K562 (cell line): Measurements from ENCODE around the gene NSMF. TPM values are rescaled to one million over a fixed set of nuclear protein-coding genes. Genes with fewer than 3 reads are reported as not detected.

Experiments
- ATF3 ChIP-seq, 2 experiments: fragments of 450-650 bp in 1 of 2; sonication (generic) in 1 of 2; formaldehyde crosslinking in 1 of 2; IDR thresholded peaks in 1 of 2; conservative IDR thresholded peaks in 1 of 2; 2 replicates each; pipeline versions ENCODE4 v1.6.1 to v1.8.1; 2016 to 2023; ENCODE audit warnings: mild to moderate bottlenecking in 2 of 2, moderate library complexity in 2 of 2, inconsistent platforms in 1 of 2, missing genetic modification reagents in 1 of 2
- ATF7 ChIP-seq: fragments of 450-650 bp; IDR thresholded peaks from 2 replicates; pipeline ENCODE4 v1.7.1; 2014; ENCODE audit warnings: mild to moderate bottlenecking, moderate library complexity
- E2F8 ChIP-seq: fragments of 450-650 bp; IDR thresholded peaks from 2 replicates; pipeline ENCODE4 v1.7.1; 2018; ENCODE audit warnings: mild to moderate bottlenecking, low read depth; ENCODE audit not compliant: partially characterized antibody
- ESRRA ChIP-seq: fragments of 450-650 bp; IDR thresholded peaks from 2 replicates; pipeline ENCODE4 v1.6.1; 2014; ENCODE audit warnings: low read depth, mild to moderate bottlenecking, moderate library complexity, borderline replicate concordance
- ETS2 ChIP-seq: IDR thresholded peaks from 2 replicates; pipeline ENCODE4 v1.6.1; 2016; ENCODE audit warnings: borderline replicate concordance, missing genetic modification characterization, mild to moderate bottlenecking, moderate library complexity, missing compliant biosample characterization; ENCODE audit not compliant: poor library complexity, severe bottlenecking
- HNRNPLL ChIP-seq: fragments of 200-400 bp; formaldehyde crosslinking; IDR thresholded peaks from 2 replicates; pipeline ENCODE4 v1.6.1; 2017; ENCODE audit warnings: low read length, low read depth, mild to moderate bottlenecking; ENCODE audit not compliant: poor library complexity, severe bottlenecking
- MEF2D ChIP-seq: conservative IDR thresholded peaks from 2 replicates; pipeline ENCODE4 v1.6.1; 2016; ENCODE audit warnings: low read depth, missing genetic modification characterization, missing compliant biosample characterization
- MYC ChIP-seq, 2 experiments: fragments of 250-450 bp in 1 of 2; sonication (Bioruptor Pico) in 1 of 2; IDR thresholded peaks; 2 replicates each; pipeline versions ENCODE4 v1.5.1 to v1.6.1; 2012 to 2021; ENCODE audit warnings: low read depth in 2 of 2, borderline replicate concordance in 1 of 2, improper control_type of control experiment in 1 of 2, low read length in 1 of 2, mild to moderate bottlenecking in 1 of 2, moderate library complexity in 1 of 2
- OTX1 ChIP-seq: fragments of 450-650 bp; formaldehyde crosslinking; IDR thresholded peaks from 2 replicates; pipeline ENCODE4 v1.4.0; 2022; ENCODE audit warnings: mild to moderate bottlenecking
- PKNOX1 ChIP-seq: fragments of 450-650 bp; IDR thresholded peaks from 2 replicates; pipeline ENCODE4 v1.6.1; 2016
- PTTG1 ChIP-seq: fragments of 450-650 bp; IDR thresholded peaks from 2 replicates; pipeline ENCODE4 v1.6.1; 2016; ENCODE audit warnings: low read depth, mild to moderate bottlenecking, missing genetic modification characterization, missing compliant biosample characterization
- TCF7 ChIP-seq: sonication (generic); IDR thresholded peaks from 2 replicates; pipeline ENCODE4 v1.6.1; 2016; ENCODE audit warnings: antibody characterized with exemption, borderline replicate concordance
- TEAD1 ChIP-seq, 2 experiments: fragments of 450-650 bp in 1 of 2; sonication (generic) in 1 of 2; formaldehyde crosslinking; IDR thresholded peaks; 2 replicates each; pipeline versions ENCODE4 v1.4.0 to v1.8.0; 2020 to 2022; ENCODE audit warnings: mild to moderate bottlenecking in 2 of 2, missing genetic modification reagents in 1 of 2
- TSHZ1 ChIP-seq: fragments of 250-450 bp; sonication (Bioruptor Pico); IDR thresholded peaks from 2 replicates; pipeline ENCODE4 v1.4.0; 2020; ENCODE audit warnings: mild to moderate bottlenecking, moderate library complexity
- ZNF24 ChIP-seq: fragments of 450-650 bp; IDR thresholded peaks from 2 replicates; pipeline ENCODE4 v1.6.1; 2016
- ZNF384 ChIP-seq: IDR thresholded peaks from 2 replicates; pipeline ENCODE4 v1.6.1; 2012; ENCODE audit warnings: low read depth, low read length, improper control_type of control experiment
- ZNF444 ChIP-seq: fragments of 250-450 bp; sonication (Bioruptor Pico); IDR thresholded peaks from 2 replicates; pipeline ENCODE4 v1.4.0; 2020; ENCODE audit warnings: mild to moderate bottlenecking, moderate library complexity
- ZNF589 ChIP-seq: fragments of 200-800 bp; sonication (Bioruptor generic); IDR thresholded peaks from 2 replicates; pipeline ENCODE4 v1.6.1; 2016; ENCODE audit warnings: low read depth, missing genetic modification characterization, missing compliant biosample characterization
- ZNF778 ChIP-seq: fragments of 450-650 bp; formaldehyde crosslinking; IDR thresholded peaks from 2 replicates; pipeline ENCODE4 v1.4.0; 2020; ENCODE audit warnings: mild to moderate bottlenecking, moderate library complexity
- polyA plus RNA-seq, 8 experiments: library from polyadenylated mRNA; depleted of rRNA in 4 of 8; stranded (reverse) in 5 of 8; unstranded in 3 of 8; fragments of >200 nt; fragmentation: Nextera tagmentation in 2 of 8; fragmentation: Illumina TruSeq in 1 of 8; extraction: Ambion mirVana in 2 of 8; extraction: Trizol in 1 of 8; gene quantifications; 2 replicates each; pipeline versions ENCODE4 v1.2.1 to v1.2.3, GENCODE V29; 2011 to 2014; ENCODE audit warnings: inconsistent platforms in 1 of 8, missing spikeins in 1 of 8
- total RNA-seq, 7 experiments: library from RNA; depleted of rRNA in 6 of 7; stranded (reverse); fragments of >200 nt in 6 of 7; fragmentation: Illumina TruSeq in 2 of 7; extraction: Trizol in 2 of 7; gene quantifications; 2 replicates each; pipeline versions ENCODE4 v1.2.1 to v1.2.3, GENCODE V29; 2011 to 2021; ENCODE audit warnings: low replicate concordance in 1 of 7

NSMF gene
- total and polyA plus RNA-seq, 9 of the 15 experiments (the other 6 are each of a cell fraction or from before 2014, with no cell fraction given), result 0.20 to 82.7 (median 29.3) TPM

GRCh38 chr9:137490532-137491186 is 31.5 kb upstream of the NSMF start (continued):
- peak; percentile 51; the same call in 1 of the 2 replicates for TF ChIP-seq ATF3 (IDR thresholded peaks at IDR 0.05)
- no peak for TF ChIP-seq ATF3 (CRISPR knock-in tag; conservative IDR thresholded peaks at IDR 0.05)
- no peak for TF ChIP-seq MYC (IDR thresholded peaks at IDR 0.05; ENCODE audit: low read depth, low read length)
- TF ChIP-seq MYC (CRISPR knock-in tag; IDR thresholded peaks at IDR 0.05; ENCODE audit: borderline replicate concordance, low read depth), result no peak
- peak; percentile 71; the same call in 1 of the 2 replicates for TF ChIP-seq ATF7
- TF ChIP-seq ZNF384, result no peak
- TF ChIP-seq ESRRA, result no peak
- no peak for TF ChIP-seq ZNF24
- TF ChIP-seq PKNOX1, result peak; percentile 30; the same call in 1 of the 2 replicates
- TF ChIP-seq OTX1, result no peak
- TF ChIP-seq HNRNPLL, result no peak
- TF ChIP-seq MEF2D, result no peak
- no peak for TF ChIP-seq PTTG1 (tag)
- no peak for TF ChIP-seq E2F8
- TF ChIP-seq TEAD1 (CRISPR knock-in tag; IDR thresholded peaks at IDR 0.05), result no peak
- 0 out of 2 replicates have a peak, but pooled peaks have one; percentile 59 for TF ChIP-seq ZNF589 (CRISPR knock-in tag)
- no peak for TF ChIP-seq ZNF444 (CRISPR knock-in tag)
- no peak for TF ChIP-seq ETS2
- TF ChIP-seq TCF7, result no peak
- TF ChIP-seq TSHZ1 (CRISPR knock-in tag), result no peak
- no peak for TF ChIP-seq ZNF778 (CRISPR knock-in tag)
